Activated naive CD8-positive, alpha-beta T cell treated with anti-CD3 and anti-CD28 coated beads, Interleukin-2, amount 50 U/mL, for 24 hours (primary cell): ENCODE data around the gene STUB1.

Source experiments
- ATAC-seq: fragments of 150-1000 bp; cut with Tn5 transposase; one replicate; pipeline ENCODE4 v1.10.0; 2021
- DNase-seq: peaks from one replicate; pipeline ENCODE4 v3.0.0; 2021
- H3K27ac Mint-ChIP-seq: one replicate; pipeline ENCODE4 v1.8.0; 2021; ENCODE audit warnings: mild to moderate bottlenecking, mixed read lengths
- H3K27me3 Mint-ChIP-seq: one replicate; pipeline ENCODE4 v1.8.0; 2021; ENCODE audit warnings: mixed read lengths
- H3K36me3 Mint-ChIP-seq: one replicate; pipeline ENCODE4 v1.8.0; 2021; ENCODE audit warnings: low read depth, mixed read lengths
- H3K4me1 Mint-ChIP-seq: one replicate; pipeline ENCODE4 v1.8.0; 2021; ENCODE audit warnings: mixed read lengths
- H3K4me3 Mint-ChIP-seq: one replicate; pipeline ENCODE4 v1.8.0; 2021; ENCODE audit warnings: mild to moderate bottlenecking, moderate library complexity, mixed read lengths
- H3K9me3 Mint-ChIP-seq: one replicate; pipeline ENCODE4 v1.8.0; 2021; ENCODE audit warnings: mixed read lengths

Gene STUB1

DNA sequence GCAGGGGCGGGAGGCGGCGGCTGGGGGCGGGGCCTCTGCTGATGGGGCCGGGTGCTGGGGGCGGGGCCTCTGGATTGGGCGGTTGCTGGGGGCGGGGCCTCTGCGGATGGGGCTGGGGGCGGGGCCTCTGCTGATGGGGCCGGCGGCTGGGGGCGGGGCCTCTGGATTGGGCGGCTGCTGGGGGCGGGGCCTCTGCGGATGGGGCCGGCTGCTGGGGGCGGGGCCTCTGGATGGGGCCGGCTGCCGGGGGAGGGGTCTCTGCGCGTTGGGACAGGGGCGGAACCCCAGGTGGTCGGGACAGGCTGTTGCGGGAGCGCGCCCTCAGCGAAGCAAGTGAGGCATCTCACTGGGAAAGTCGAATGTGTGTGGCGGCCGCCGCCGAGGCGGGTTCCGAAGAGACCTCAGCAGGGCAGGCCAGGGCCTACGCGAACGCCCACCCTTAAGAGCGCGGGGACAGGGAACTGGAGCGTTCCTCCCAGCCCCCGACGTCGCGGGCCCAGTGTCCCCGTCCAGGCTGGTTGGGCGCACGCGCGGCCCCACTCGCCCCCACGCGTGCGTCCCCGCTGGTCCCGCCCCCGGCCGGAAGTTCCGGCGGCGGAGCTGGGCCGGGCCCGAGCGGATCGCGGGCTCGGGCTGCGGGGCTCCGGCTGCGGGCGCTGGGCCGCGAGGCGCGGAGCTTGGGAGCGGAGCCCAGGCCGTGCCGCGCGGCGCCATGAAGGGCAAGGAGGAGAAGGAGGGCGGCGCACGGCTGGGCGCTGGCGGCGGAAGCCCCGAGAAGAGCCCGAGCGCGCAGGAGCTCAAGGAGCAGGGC, at the start of gene STUB1:
Gene STUB1 (plus strand): TSS at position 597 of the 811 bp plus-strand sequence. CDS start 116 bp downstream, at position 713.
- no peaks in the 10 kb centered on the region for H3K9me3 Mint-ChIP-seq
- H3K4me1 Mint-ChIP-seq, result peaks cover 31% of the 10 kb centered on the region

DNA sequence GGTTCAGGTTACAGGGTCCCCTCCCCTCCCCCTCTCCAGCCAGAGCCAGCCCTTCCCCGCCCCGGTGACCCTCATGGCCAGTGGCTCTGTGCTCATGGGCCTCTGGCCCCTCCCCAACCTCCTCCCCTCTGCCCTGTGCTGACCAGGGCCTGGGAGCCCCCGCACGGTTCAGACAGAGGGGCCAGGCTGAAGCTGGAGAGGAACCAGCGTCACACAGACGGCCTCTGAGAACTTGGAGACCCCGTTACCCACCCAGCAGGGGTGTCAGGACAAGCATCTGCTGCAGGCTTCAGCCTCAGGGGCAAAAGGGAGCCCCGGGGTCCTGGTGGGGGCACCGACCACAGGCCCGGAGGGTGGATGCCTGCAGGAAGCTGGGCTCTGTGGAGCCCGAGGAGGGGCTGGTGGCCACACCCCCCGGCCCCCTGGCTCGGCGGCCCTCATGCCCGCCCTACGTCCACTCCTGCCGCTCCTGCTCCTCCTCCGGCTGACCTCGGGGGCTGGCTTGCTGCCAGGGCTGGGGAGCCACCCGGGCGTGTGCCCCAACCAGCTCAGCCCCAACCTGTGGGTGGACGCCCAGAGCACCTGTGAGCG, 49.3 kb upstream of the STUB1 start, which contains the start of gene WFIKKN1:
Gene WFIKKN1 (plus strand): TSS at position 171 of the 591 bp plus-strand sequence. CDS start 269 bp downstream, at position 440.
- DNase-seq (no peak), ATAC-seq (no peak)
- Mint-ChIP-seq H3K27ac (no peak within 1 kb of the TSS), H3K27me3 (no peaks in the 10 kb centered on the region), H3K9me3 (no peaks in the 10 kb centered on the region), H3K36me3 (no peaks in the 10 kb centered on the region), H3K4me1 (peaks cover 4% of the 10 kb centered on the region), H3K4me3 (no peak within 1 kb of the TSS)

More for the DNA sequence above, at the start of gene STUB1:
- H3K27me3 Mint-ChIP-seq, result peaks cover 5% of the 10 kb centered on the region
- DNase-seq, result peak; percentile 90
- peak within 1 kb of the TSS; percentile 82 for H3K4me3 Mint-ChIP-seq
- H3K36me3 Mint-ChIP-seq, result peaks cover 18% of the 10 kb centered on the region
- peak; percentile 34 for ATAC-seq
- H3K27ac Mint-ChIP-seq, result peak within 1 kb of the TSS; percentile 87

DNA sequence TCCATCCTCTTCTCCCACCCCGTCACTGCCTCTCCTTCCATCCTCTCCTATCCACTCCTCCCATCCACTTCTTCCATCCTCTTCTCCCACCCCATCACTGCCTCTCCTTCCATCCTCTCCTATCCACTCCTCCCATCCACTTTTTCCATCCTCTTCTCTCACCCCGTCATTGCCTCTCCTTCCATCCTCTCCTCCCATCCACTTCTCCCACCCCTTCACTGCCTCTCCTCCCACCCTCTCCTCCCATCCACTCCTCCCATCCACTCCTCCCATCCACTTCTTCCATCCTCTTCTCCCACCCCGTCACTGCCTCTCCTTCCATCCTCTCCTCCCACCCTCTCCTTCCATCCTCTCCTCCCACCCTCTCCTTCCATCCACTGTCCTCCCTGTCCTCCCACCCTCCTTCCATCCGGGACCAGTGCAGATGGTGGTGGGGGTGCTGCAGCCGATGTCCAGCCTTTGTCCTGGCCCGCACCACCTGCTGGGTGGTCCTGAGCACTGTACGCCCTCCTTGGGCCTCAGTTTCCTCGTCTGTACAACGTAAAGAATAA, 48.3 kb upstream of the STUB1 start:
- H3K27ac Mint-ChIP-seq, result no peak overlapping the region
- peaks cover 4% of the 10 kb centered on the region for H3K36me3 Mint-ChIP-seq
- ATAC-seq, result no peak
- no peaks in the 10 kb centered on the region for H3K9me3 Mint-ChIP-seq
- peaks cover 3% of the 10 kb centered on the region for H3K27me3 Mint-ChIP-seq
- no peak for DNase-seq
- peaks cover 10% of the 10 kb centered on the region for H3K4me1 Mint-ChIP-seq
- H3K4me3 Mint-ChIP-seq, result no peak overlapping the region

DNA sequence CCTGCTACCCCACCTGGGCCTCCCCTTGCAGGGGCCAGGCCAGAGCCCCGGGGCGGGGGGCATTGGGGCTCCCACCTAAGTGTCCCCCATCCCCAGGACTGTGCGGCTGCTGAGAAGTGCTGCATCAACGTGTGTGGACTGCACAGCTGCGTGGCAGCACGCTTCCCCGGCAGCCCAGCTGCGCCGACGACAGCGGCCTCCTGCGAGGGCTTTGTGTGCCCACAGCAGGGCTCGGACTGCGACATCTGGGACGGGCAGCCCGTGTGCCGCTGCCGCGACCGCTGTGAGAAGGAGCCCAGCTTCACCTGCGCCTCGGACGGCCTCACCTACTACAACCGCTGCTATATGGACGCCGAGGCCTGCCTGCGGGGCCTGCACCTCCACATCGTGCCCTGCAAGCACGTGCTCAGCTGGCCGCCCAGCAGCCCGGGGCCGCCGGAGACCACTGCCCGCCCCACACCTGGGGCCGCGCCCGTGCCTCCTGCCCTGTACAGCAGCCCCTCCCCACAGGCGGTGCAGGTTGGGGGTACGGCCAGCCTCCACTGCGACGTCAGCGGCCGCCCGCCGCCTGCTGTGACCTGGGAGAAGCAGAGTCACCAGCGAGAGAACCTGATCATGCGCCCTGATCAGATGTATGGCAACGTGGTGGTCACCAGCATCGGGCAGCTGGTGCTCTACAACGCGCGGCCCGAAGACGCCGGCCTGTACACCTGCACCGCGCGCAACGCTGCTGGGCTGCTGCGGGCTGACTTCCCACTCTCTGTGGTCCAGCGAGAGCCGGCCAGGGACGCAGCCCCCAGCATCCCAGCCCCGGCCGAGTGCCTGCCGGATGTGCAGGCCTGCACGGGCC, 47.5 kb upstream of the STUB1 start:
- H3K36me3 Mint-ChIP-seq, result peaks cover 4% of the 10 kb centered on the region
- peaks cover 3% of the 10 kb centered on the region for H3K27me3 Mint-ChIP-seq
- H3K4me1 Mint-ChIP-seq, result peaks cover 11% of the 10 kb centered on the region
- no peak overlapping the region for H3K27ac Mint-ChIP-seq
- H3K4me3 Mint-ChIP-seq, result no peak overlapping the region
- no peaks in the 10 kb centered on the region for H3K9me3 Mint-ChIP-seq
- DNase-seq, result no peak
- ATAC-seq, result no peak

DNA sequence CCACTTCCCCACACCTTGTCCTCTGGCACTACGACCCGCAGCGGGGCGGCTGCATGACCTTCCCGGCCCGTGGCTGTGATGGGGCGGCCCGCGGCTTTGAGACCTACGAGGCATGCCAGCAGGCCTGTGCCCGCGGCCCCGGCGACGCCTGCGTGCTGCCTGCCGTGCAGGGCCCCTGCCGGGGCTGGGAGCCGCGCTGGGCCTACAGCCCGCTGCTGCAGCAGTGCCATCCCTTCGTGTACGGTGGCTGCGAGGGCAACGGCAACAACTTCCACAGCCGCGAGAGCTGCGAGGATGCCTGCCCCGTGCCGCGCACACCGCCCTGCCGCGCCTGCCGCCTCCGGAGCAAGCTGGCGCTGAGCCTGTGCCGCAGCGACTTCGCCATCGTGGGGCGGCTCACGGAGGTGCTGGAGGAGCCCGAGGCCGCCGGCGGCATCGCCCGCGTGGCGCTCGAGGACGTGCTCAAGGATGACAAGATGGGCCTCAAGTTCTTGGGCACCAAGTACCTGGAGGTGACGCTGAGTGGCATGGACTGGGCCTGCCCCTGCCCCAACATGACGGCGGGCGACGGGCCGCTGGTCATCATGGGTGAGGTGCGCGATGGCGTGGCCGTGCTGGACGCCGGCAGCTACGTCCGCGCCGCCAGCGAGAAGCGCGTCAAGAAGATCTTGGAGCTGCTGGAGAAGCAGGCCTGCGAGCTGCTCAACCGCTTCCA, 46.7 kb upstream of the STUB1 start:
- Mint-ChIP-seq H3K27me3 (peaks cover 3% of the 10 kb centered on the region), H3K4me3 (no peak overlapping the region), H3K36me3 (peaks cover 4% of the 10 kb centered on the region), H3K9me3 (no peaks in the 10 kb centered on the region), H3K4me1 (peaks cover 12% of the 10 kb centered on the region), H3K27ac (no peak overlapping the region)
- no peak for DNase-seq
- no peak for ATAC-seq

DNA sequence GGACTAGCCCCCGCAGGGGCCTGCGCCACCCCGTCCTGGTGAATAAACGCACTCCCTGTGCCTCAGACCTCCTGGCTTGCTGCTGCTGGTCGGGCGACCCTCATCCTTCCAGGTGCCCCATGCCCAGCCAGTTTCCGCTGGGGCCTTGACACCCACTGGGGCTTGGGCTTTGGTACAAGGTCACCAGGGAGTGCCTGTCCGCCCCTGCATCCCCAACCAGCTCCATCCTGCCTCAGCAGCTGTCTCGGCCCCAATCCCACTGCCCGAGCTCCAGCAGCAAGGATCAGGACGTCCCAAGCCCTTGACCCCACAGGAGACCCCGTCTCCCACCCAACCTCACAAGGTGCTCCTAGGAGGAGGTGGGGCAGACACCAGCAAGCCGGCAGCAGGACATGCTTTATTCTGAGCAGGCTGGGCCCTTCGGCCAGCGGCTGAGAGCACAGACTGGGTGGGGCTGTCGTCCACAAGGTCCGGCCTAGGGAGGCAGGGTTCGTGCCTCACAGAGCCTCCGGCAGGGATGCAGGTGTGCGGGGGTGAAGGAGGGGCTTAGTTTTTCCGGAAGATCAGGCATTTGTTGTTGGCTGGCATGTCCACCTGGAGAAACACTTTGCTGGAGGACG, 46.0 kb upstream of the STUB1 start:
- no peaks in the 10 kb centered on the region for H3K9me3 Mint-ChIP-seq
- peaks cover 4% of the 10 kb centered on the region for H3K36me3 Mint-ChIP-seq
- H3K4me1 Mint-ChIP-seq, result peaks cover 12% of the 10 kb centered on the region
- ATAC-seq (no peak), DNase-seq (no peak)
- H3K4me3 Mint-ChIP-seq, result peak overlapping the region; percentile 51
- H3K27me3 Mint-ChIP-seq, result peaks cover 3% of the 10 kb centered on the region
- H3K27ac Mint-ChIP-seq, result no peak overlapping the region

DNA sequence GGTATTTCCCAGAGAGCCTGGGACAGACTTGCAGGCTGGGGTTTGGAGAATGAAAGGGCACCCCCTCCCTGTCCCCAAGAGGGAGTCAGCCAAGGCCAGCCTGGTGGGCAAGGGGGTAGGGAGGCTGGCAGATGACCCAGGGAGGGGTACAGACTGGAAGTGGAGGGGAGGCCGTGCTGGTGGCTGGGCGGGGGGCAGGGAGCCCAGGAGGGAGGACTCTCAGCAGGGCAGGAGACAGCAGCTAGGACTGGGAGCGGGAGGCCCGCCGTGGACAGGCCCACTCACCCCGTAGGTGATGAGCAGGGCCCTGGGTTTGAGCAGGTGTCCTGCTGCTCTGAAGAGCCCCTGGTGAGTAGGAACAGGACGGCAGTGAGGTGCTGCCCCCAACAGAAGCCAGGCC, 45.2 kb upstream of the STUB1 start:
- H3K4me3 Mint-ChIP-seq, result peak overlapping the region; percentile 74
- no peak for ATAC-seq
- peaks cover 3% of the 10 kb centered on the region for H3K27me3 Mint-ChIP-seq
- no peak for DNase-seq
- H3K4me1 Mint-ChIP-seq, result peaks cover 12% of the 10 kb centered on the region
- no peaks in the 10 kb centered on the region for H3K9me3 Mint-ChIP-seq
- peak overlapping the region; percentile 31 for H3K27ac Mint-ChIP-seq
- H3K36me3 Mint-ChIP-seq, result peaks cover 4% of the 10 kb centered on the region

DNA sequence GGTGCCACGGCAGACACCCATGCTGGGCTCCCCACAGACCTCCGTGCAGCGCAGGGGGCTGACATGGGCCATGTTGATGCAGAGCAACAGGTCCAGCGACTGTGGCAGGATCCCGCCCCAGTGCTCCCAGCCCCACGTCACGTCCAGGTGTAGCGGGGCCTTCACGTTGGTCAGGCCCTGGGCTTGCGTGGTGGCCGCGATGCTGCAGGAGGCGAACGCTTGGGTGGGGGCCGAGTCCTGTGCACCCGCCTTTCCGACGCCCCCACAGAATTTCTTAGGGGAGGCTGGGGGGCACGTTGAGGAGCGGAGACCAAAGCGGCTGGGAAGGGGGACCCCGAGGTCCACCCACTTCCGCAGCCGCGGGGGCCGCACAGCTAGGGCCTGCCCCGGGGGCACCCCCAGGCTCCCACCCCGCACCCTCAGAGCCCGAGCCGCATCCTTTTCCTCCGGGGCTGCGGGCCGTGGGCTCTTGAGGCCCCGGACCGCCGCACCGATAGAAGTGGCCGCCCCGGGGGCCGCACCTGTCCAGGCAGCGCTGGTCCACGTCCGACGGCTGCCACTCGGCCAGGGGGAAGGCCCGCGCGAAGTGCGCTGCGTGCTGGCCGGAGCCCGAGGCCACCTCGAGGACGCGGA, 44.5 kb upstream of the STUB1 start:
- H3K27ac Mint-ChIP-seq, result peak overlapping the region; percentile 31
- H3K36me3 Mint-ChIP-seq, result peaks cover 4% of the 10 kb centered on the region
- ATAC-seq (no peak), DNase-seq (no peak)
- peak overlapping the region; percentile 87 for H3K4me3 Mint-ChIP-seq
- H3K27me3 Mint-ChIP-seq, result peaks cover 3% of the 10 kb centered on the region
- H3K4me1 Mint-ChIP-seq, result peaks cover 12% of the 10 kb centered on the region
- H3K9me3 Mint-ChIP-seq, result no peaks in the 10 kb centered on the region

DNA sequence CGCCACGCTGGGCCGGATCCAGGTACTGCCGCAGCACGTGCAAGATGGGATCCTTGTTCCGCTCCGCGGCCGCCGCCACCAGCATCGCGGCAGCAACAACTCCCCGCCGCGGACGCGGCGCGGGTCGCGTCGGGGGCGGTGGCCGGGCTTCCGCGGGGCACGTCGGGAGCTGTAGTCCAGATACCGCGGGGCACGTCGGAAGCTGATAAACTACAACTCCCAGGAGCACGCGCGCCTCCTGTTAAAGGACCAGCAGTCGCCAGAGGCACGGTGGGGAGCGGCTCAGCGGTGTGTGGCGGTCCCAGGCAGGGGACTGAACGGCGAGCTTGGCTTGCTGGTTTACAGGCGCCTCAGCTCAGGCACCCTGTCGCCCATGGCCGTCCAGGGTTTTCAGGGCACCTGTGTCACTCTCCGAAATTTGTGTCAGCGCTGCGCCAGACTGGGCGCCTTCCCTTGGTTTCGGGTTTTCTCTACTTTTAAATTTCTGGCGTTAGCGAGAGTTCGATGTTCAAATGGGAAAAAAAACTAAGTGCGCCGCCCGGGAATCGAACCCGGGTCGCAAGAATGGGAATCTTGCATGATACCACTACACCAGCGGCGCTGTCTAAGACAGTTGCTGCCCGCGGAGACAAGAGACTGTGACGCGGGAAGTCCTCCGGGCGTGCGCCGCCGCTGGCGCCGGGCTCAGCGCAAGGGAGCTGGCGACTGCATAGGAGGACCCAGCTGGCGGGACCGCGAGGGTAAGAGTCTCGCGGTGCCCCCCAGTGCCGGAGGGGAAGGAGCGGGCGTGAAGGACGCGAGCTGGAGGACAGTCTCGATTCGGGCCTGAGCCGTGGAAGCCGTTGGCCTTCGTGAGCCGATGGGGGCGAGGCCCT, 43.8 kb upstream of the STUB1 start, which contains the start of gene METTL26:
Gene METTL26 (minus strand): TSS at position 100 of the 875 bp plus-strand sequence. CDS start 15 bp downstream, at position 85.
- ATAC-seq (peak; percentile 88), DNase-seq (peak; percentile 92)
- peaks cover 12% of the 10 kb centered on the region for H3K4me1 Mint-ChIP-seq
- peaks cover 4% of the 10 kb centered on the region for H3K36me3 Mint-ChIP-seq
- peak within 1 kb of the TSS; percentile 98 for H3K27ac Mint-ChIP-seq
- H3K9me3 Mint-ChIP-seq, result no peaks in the 10 kb centered on the region
- H3K27me3 Mint-ChIP-seq, result peaks cover 3% of the 10 kb centered on the region
- H3K4me3 Mint-ChIP-seq, result peak within 1 kb of the TSS; percentile 87

DNA sequence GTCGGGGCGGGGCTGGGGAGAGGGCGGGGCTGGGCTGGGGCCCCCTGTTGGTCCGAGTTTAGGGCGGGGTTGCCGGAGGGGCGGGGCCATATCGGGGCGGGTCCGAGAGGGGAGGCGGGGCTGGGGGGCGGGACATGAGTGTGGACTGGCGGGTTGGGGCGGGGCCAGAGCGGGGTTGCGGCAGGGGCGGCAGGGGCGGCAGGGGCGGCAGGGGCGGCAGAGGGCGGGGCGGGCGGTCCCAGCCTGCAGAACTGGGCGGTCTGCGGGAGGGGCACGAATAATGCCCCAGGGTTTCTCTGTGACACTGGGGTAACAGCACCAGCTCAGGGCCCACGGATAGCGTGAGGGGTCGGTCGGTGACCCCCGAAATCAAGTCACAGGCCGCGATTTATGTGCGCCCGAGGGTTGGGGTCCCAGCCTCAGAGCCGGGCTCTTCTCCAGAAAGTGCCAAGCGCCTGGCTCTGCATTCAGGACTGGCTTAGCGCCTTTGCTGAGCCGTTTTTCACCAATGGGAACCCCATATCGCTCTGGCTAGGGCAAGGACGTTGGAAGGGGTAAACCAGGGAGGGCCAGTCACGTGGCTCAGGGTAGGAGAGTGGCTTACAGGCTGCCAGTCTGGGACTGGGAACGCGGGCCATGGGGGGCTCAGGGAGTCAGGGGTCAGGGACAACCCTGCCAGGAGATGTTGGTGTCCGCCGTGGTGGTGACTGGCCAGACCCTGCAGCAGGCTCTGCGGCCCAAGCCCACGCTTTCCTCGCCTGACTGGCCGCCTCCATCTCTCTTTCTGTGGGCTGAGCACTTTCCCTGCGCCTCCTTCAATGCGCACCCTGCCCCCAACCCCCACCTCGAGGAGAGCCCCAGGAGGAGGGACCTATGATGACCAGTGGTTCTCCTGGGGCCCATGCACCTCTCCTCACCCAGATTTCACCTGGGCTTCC, 42.9 kb upstream of the STUB1 start:
- Mint-ChIP-seq H3K36me3 (peaks cover 4% of the 10 kb centered on the region), H3K27me3 (peaks cover 3% of the 10 kb centered on the region), H3K4me3 (peak overlapping the region; percentile 87), H3K27ac (peak overlapping the region; percentile 98), H3K4me1 (peaks cover 9% of the 10 kb centered on the region), H3K9me3 (no peaks in the 10 kb centered on the region)
- DNase-seq (peak; percentile 89), ATAC-seq (peak; percentile 41)

DNA sequence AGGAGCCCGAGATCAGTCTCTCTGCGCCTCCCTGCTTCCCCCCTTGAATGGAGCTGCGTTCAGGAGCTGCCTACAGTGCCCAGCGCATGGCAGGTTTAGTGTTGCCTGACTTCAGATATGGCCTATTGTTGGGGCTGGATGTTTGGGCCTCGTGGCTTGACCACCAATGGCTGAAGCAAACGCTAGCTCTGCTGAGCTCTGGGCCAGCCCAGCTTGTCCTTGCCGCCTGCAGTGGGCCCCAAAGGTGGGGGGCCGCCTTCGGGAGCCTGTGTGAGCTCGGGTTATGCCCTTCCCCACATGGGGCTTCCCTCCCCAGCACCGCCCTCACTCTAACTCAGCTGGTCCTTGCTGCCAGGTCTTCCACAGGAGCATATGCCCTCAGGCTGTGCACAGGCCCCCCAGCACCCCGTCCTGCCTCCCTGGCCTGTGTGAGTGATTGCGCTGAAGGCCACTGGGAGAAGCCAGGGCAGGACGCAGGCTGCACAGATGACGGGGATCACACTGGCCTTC, 42.1 kb upstream of the STUB1 start:
- DNase-seq (no peak), ATAC-seq (no peak)
- peaks cover 3% of the 10 kb centered on the region for H3K27me3 Mint-ChIP-seq
- no peak overlapping the region for H3K27ac Mint-ChIP-seq
- no peaks in the 10 kb centered on the region for H3K9me3 Mint-ChIP-seq
- no peak overlapping the region for H3K4me3 Mint-ChIP-seq
- H3K4me1 Mint-ChIP-seq, result peaks cover 13% of the 10 kb centered on the region
- H3K36me3 Mint-ChIP-seq, result peaks cover 4% of the 10 kb centered on the region
